Activated T-cell treated with anti-CD3 and anti-CD28 coated beads, Interleukin-2, amount 50 U/mL, for 4 hours (primary cell): ENCODE measurements around the gene ANKRD39. TPM values are rescaled to one million over a fixed set of nuclear protein-coding genes. Genes with fewer than 3 reads are reported as not detected.
A peak's percentile ranks its signal among the peaks of the same experiment; 100 is the strongest.
"Not testable (repeated sequence)": the region's sequence is repeated elsewhere in the genome, so short reads cannot be mapped to it uniquely, and the experiment has no call there.

ENCODE experiments used
- ATAC-seq, 2 donors: fragments of 200-7000 bp; cut with Tn5 transposase; one replicate each; pipeline ENCODE4 v1.10.0; 2021
- DNase-seq: peaks from one replicate; pipeline ENCODE4 v3.0.0-alpha.2; 2020
- H3K27me3 Mint-ChIP-seq: one replicate; pipeline ENCODE4 v1.8.0; 2021; ENCODE audit warnings: low read depth, mixed read lengths
- H3K36me3 Mint-ChIP-seq: one replicate; pipeline ENCODE4 v1.8.0; 2022; ENCODE audit warnings: mixed read lengths; ENCODE audit not compliant: insufficient read depth
- H3K4me1 Mint-ChIP-seq: one replicate; pipeline ENCODE4 v1.8.0; 2021; ENCODE audit warnings: low read depth, mixed read lengths
- H3K4me3 Mint-ChIP-seq: one replicate; pipeline ENCODE4 v1.8.0; 2021; ENCODE audit warnings: mild to moderate bottlenecking, moderate library complexity, mixed read lengths
- H3K9me3 Mint-ChIP-seq: one replicate; pipeline ENCODE4 v1.8.0; 2021; ENCODE audit warnings: mixed read lengths
- total RNA-seq, 3 donors: library from RNA; stranded (reverse); gene quantifications; one replicate each; pipeline ENCODE4 v1.2.1, GENCODE V29; 2021

ANKRD39 gene
- total RNA-seq, 3 donors from 2014 or later, result 42.4 to 44.4 (median 44.3) TPM

- DNase-seq (no peak), ATAC-seq (peak; percentile 29 to 31)
- Mint-ChIP-seq H3K9me3 (no peaks in the 10 kb centered on the region), H3K4me3 (no peak overlapping the region), H3K36me3 (no peaks in the 10 kb centered on the region), H3K27me3 (no peaks in the 10 kb centered on the region), H3K4me1 (peaks cover 68% of the 10 kb centered on the region)
These were observed 33.9 kb upstream of the ANKRD39 start for GRCh38 chr2:96891591-96892333.

GRCh38 chr2:96890726-96891385 is 33.0 kb upstream of the ANKRD39 start:
- ATAC-seq (no peak), DNase-seq (no peak)
- peaks cover 61% of the 10 kb centered on the region for H3K4me1 Mint-ChIP-seq
- H3K36me3 Mint-ChIP-seq, result no peaks in the 10 kb centered on the region
- H3K9me3 Mint-ChIP-seq, result no peaks in the 10 kb centered on the region
- no peak overlapping the region for H3K4me3 Mint-ChIP-seq
- no peaks in the 10 kb centered on the region for H3K27me3 Mint-ChIP-seq

GRCh38 chr2:96890252-96890651 is 32.4 kb upstream of the ANKRD39 start:
- Mint-ChIP-seq H3K27me3 (no peaks in the 10 kb centered on the region), H3K4me1 (peaks cover 56% of the 10 kb centered on the region), H3K9me3 (no peaks in the 10 kb centered on the region), H3K4me3 (no peak overlapping the region), H3K36me3 (no peaks in the 10 kb centered on the region)
- no peak for DNase-seq
- no peak for ATAC-seq

- not testable (repeated sequence) for ATAC-seq, H3K36me3 Mint-ChIP-seq, DNase-seq, H3K9me3 Mint-ChIP-seq, H3K27me3 Mint-ChIP-seq, H3K4me3 Mint-ChIP-seq
- peaks cover 51% of the 10 kb centered on the region for H3K4me1 Mint-ChIP-seq
These were observed 31.7 kb upstream of the ANKRD39 start for GRCh38 chr2:96889502-96889901.

- Mint-ChIP-seq H3K4me3 (no peak overlapping the region), H3K9me3 (no peaks in the 10 kb centered on the region), H3K36me3 (no peaks in the 10 kb centered on the region), H3K4me1 (peaks cover 49% of the 10 kb centered on the region), H3K27me3 (no peaks in the 10 kb centered on the region)
- DNase-seq (no peak), ATAC-seq (no peak)
These were observed 30.5 kb upstream of the ANKRD39 start for GRCh38 chr2:96888072-96889011.

GRCh38 chr2:96887493-96888012 is 29.7 kb upstream of the ANKRD39 start:
- ATAC-seq, result no peak
- no peaks in the 10 kb centered on the region for H3K27me3 Mint-ChIP-seq
- no peaks in the 10 kb centered on the region for H3K9me3 Mint-ChIP-seq
- H3K4me1 Mint-ChIP-seq, result peaks cover 42% of the 10 kb centered on the region
- H3K36me3 Mint-ChIP-seq, result no peaks in the 10 kb centered on the region
- no peak overlapping the region for H3K4me3 Mint-ChIP-seq
- DNase-seq, result no peak

- Mint-ChIP-seq H3K4me1 (peaks cover 24% of the 10 kb centered on the region), H3K36me3 (no peaks in the 10 kb centered on the region), H3K9me3 (no peaks in the 10 kb centered on the region), H3K27me3 (no peaks in the 10 kb centered on the region), H3K4me3 (no peak overlapping the region)
- no peak for ATAC-seq
- no peak for DNase-seq
These were observed 27.9 kb upstream of the ANKRD39 start for GRCh38 chr2:96885432-96886347.

- no peak for ATAC-seq
- no peak for DNase-seq
- H3K36me3 Mint-ChIP-seq, result no peaks in the 10 kb centered on the region
- H3K27me3 Mint-ChIP-seq, result no peaks in the 10 kb centered on the region
- peaks cover 18% of the 10 kb centered on the region for H3K4me1 Mint-ChIP-seq
- H3K9me3 Mint-ChIP-seq, result no peaks in the 10 kb centered on the region
- H3K4me3 Mint-ChIP-seq, result no peak overlapping the region
These were observed 26.7 kb upstream of the ANKRD39 start for GRCh38 chr2:96884299-96885094.

GRCh38 chr2:96883306-96883705 is 25.5 kb upstream of the ANKRD39 start:
- no peak for ATAC-seq
- no peaks in the 10 kb centered on the region for H3K9me3 Mint-ChIP-seq
- H3K4me1 Mint-ChIP-seq, result peaks cover 10% of the 10 kb centered on the region
- DNase-seq, result no peak
- no peaks in the 10 kb centered on the region for H3K36me3 Mint-ChIP-seq
- H3K4me3 Mint-ChIP-seq, result no peak overlapping the region
- no peaks in the 10 kb centered on the region for H3K27me3 Mint-ChIP-seq

GRCh38 chr2:96882906-96883305 is 25.1 kb upstream of the ANKRD39 start:
- no peaks in the 10 kb centered on the region for H3K27me3 Mint-ChIP-seq
- DNase-seq (no peak), ATAC-seq (no peak)
- no peaks in the 10 kb centered on the region for H3K36me3 Mint-ChIP-seq
- no peak overlapping the region for H3K4me3 Mint-ChIP-seq
- peaks cover 6% of the 10 kb centered on the region for H3K4me1 Mint-ChIP-seq
- H3K9me3 Mint-ChIP-seq, result no peaks in the 10 kb centered on the region

GRCh38 chr2:96882230-96882629 is 24.4 kb upstream of the ANKRD39 start:
- Mint-ChIP-seq H3K4me1 (peaks cover 1% of the 10 kb centered on the region), H3K9me3 (no peaks in the 10 kb centered on the region), H3K27me3 (no peaks in the 10 kb centered on the region), H3K4me3 (no peak overlapping the region), H3K36me3 (no peaks in the 10 kb centered on the region)
- ATAC-seq (no peak), DNase-seq (no peak)

GRCh38 chr2:96881349-96882195 is 23.8 kb upstream of the ANKRD39 start:
- DNase-seq, result no peak
- Mint-ChIP-seq H3K9me3 (no peaks in the 10 kb centered on the region), H3K27me3 (no peaks in the 10 kb centered on the region), H3K4me3 (no peak overlapping the region), H3K36me3 (no peaks in the 10 kb centered on the region), H3K4me1 (no peaks in the 10 kb centered on the region)
- no peak for ATAC-seq
